Measurements from ENCODE around the gene MAPK13.

GRCh38 chr6:36136034-36136433 is 5.7 kb downstream of the MAPK13 start:
- no peak for TF ChIP-seq CTCF (IDR thresholded peaks at IDR 0.05; ENCODE audit: insufficient read depth, low read depth, low read length)
- no peak for TF ChIP-seq EZH2 (IDR thresholded peaks at IDR 0.05; ENCODE audit: insufficient read depth, low read length)
